ENCODE measurements around the gene FAM229B.

The FAM229B gene

GRCh38 chr6:112118034-112118433 is 30.6 kb downstream of the FAM229B start:
- no peaks in the 10 kb centered on the region for H3K36me3 ChIP-seq (ENCODE audit: insufficient read depth, low read length)
- H3K27me3 ChIP-seq (ENCODE audit: insufficient read depth, low read length, poor library complexity) = peaks cover 22% of the 10 kb centered on the region
- ATAC-seq (ENCODE audit: insufficient read depth, low read depth) = no peak
- H3K4me1 ChIP-seq (ENCODE audit: insufficient read depth, low read length) = no peaks in the 10 kb centered on the region
- TF ChIP-seq EZH2 (IDR thresholded peaks at IDR 0.05; ENCODE audit: borderline replicate concordance, low read depth, low read length, severe bottlenecking) = no peak
- TF ChIP-seq, protein P1, sequence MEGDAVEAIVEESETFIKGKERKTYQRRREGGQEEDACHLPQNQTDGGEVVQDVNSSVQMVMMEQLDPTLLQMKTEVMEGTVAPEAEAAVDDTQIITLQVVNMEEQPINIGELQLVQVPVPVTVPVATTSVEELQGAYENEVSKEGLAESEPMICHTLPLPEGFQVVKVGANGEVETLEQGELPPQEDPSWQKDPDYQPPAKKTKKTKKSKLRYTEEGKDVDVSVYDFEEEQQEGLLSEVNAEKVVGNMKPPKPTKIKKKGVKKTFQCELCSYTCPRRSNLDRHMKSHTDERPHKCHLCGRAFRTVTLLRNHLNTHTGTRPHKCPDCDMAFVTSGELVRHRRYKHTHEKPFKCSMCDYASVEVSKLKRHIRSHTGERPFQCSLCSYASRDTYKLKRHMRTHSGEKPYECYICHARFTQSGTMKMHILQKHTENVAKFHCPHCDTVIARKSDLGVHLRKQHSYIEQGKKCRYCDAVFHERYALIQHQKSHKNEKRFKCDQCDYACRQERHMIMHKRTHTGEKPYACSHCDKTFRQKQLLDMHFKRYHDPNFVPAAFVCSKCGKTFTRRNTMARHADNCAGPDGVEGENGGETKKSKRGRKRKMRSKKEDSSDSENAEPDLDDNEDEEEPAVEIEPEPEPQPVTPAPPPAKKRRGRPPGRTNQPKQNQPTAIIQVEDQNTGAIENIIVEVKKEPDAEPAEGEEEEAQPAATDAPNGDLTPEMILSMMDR (IDR thresholded peaks at IDR 0.05; ENCODE audit: borderline replicate concordance, extremely low read depth, low read length, poor library complexity, severe bottlenecking) = no peak
- H3K9ac ChIP-seq (ENCODE audit: low read depth, low read length) = no peak overlapping the region
- H4K20me1 ChIP-seq (ENCODE audit: insufficient read depth, low read length) = no peaks in the 10 kb centered on the region
- H3K4me2 ChIP-seq (ENCODE audit: insufficient read depth, low read length) = no peak overlapping the region
- no peak overlapping the region for H2AFZ ChIP-seq (ENCODE audit: low read depth, low read length)
- H3K4me3 ChIP-seq (ENCODE audit: low read depth in 1 of 2, low read length in 2 of 2) = no peak overlapping the region
- no peaks in the 10 kb centered on the region for H3K9me3 ChIP-seq (ENCODE audit: insufficient read depth, low read length, severe bottlenecking)
- H3K79me2 ChIP-seq (ENCODE audit: insufficient read depth, low read length) = no peaks in the 10 kb centered on the region
- H3K27ac ChIP-seq (ENCODE audit: low read length) = no peak overlapping the region
- DNase-seq = no peak

DNA sequence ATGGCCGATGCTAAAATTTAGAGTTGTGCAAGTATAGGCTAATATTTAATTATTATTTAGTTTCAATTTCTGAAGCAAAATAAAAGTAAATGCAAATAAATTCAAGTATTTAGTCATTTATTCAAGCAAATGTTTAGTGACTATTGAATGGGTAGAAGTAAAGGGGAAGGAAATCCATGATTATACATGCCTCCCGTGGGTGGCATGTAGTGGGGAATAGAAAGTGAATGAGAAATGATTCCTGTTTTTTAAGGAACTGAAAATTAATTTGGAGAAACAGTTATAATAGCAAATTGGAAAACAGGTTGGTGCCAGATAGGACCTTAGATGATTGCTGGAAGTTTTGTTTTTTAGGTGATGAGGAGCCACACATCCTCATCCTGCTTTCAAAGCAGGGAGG is 35.4 kb downstream of the FAM229B start:
- Histone ChIP-seq H3K4me1 (ENCODE audit: insufficient read depth, low read length) (no peaks in the 10 kb centered on the region), H3K9me3 (ENCODE audit: insufficient read depth, low read length, severe bottlenecking) (no peaks in the 10 kb centered on the region), H2AFZ (ENCODE audit: low read depth, low read length) (no peak overlapping the region), H3K4me3 (ENCODE audit: low read depth in 1 of 2, low read length in 2 of 2) (no peak overlapping the region), H3K9ac (ENCODE audit: low read depth, low read length) (no peak overlapping the region), H3K27ac (ENCODE audit: low read length) (no peak overlapping the region), H4K20me1 (ENCODE audit: insufficient read depth, low read length) (no peaks in the 10 kb centered on the region), H3K79me2 (ENCODE audit: insufficient read depth, low read length) (no peaks in the 10 kb centered on the region), H3K4me2 (ENCODE audit: insufficient read depth, low read length) (no peak overlapping the region), H3K36me3 (ENCODE audit: insufficient read depth, low read length) (no peaks in the 10 kb centered on the region), H3K27me3 (ENCODE audit: insufficient read depth, low read length, poor library complexity) (peaks cover 10% of the 10 kb centered on the region)
- no peak for ATAC-seq (ENCODE audit: insufficient read depth, low read depth)
- TF ChIP-seq EZH2 (IDR thresholded peaks at IDR 0.05; ENCODE audit: borderline replicate concordance, low read depth, low read length, severe bottlenecking) = no peak
- TF ChIP-seq, protein P1 (IDR thresholded peaks at IDR 0.05; ENCODE audit: borderline replicate concordance, extremely low read depth, low read length, poor library complexity, severe bottlenecking) = no peak
- DNase-seq = no peak

DNA sequence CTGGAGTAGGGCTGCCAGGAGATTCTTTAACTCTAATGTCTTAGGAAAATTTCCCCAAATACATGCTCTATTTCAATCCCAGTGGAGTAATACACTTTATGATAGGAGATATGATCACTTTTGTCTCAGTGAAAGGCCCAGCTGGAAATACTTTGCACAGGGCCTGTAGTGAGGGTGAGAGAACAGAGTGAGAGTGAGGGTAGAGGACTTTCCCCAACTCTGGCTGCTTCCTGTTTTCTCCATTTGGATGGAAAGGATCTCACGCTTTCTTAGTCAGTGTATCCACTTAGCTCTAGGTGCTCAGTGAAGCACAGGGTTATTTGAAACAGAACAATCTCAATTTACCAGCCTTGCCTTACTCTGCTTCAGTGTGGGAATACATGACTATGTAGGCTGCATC is 36.6 kb downstream of the FAM229B start:
- no peaks in the 10 kb centered on the region for H3K36me3 ChIP-seq (ENCODE audit: insufficient read depth, low read length)
- H3K4me1 ChIP-seq (ENCODE audit: insufficient read depth, low read length) = no peaks in the 10 kb centered on the region
- H3K27ac ChIP-seq (ENCODE audit: low read length) = no peak overlapping the region
- no peak for DNase-seq
- no peak overlapping the region for H2AFZ ChIP-seq (ENCODE audit: low read depth, low read length)
- H3K79me2 ChIP-seq (ENCODE audit: insufficient read depth, low read length) = no peaks in the 10 kb centered on the region
- H3K4me3 ChIP-seq (ENCODE audit: low read depth in 1 of 2, low read length in 2 of 2) = no peak overlapping the region
- H3K9ac ChIP-seq (ENCODE audit: low read depth, low read length) = no peak overlapping the region
- no peak overlapping the region for H3K4me2 ChIP-seq (ENCODE audit: insufficient read depth, low read length)
- no peaks in the 10 kb centered on the region for H3K9me3 ChIP-seq (ENCODE audit: insufficient read depth, low read length, severe bottlenecking)
- no peak for TF ChIP-seq EZH2 (IDR thresholded peaks at IDR 0.05; ENCODE audit: borderline replicate concordance, low read depth, low read length, severe bottlenecking)
- TF ChIP-seq, protein P1 (IDR thresholded peaks at IDR 0.05; ENCODE audit: borderline replicate concordance, extremely low read depth, low read length, poor library complexity, severe bottlenecking) = no peak
- H4K20me1 ChIP-seq (ENCODE audit: insufficient read depth, low read length) = no peaks in the 10 kb centered on the region
- peaks cover 10% of the 10 kb centered on the region for H3K27me3 ChIP-seq (ENCODE audit: insufficient read depth, low read length, poor library complexity)
- no peak for ATAC-seq (ENCODE audit: insufficient read depth, low read depth)

GRCh38 chr6:112128208-112128607 is 40.8 kb downstream of the FAM229B start:
- H3K27ac ChIP-seq (ENCODE audit: low read length) = no peak overlapping the region
- no peak for DNase-seq
- no peak overlapping the region for H3K9ac ChIP-seq (ENCODE audit: low read depth, low read length)
- no peak for ATAC-seq (ENCODE audit: insufficient read depth, low read depth)
- TF ChIP-seq, protein P1 (IDR thresholded peaks at IDR 0.05; ENCODE audit: borderline replicate concordance, extremely low read depth, low read length, poor library complexity, severe bottlenecking) = no peak
- TF ChIP-seq EZH2 (IDR thresholded peaks at IDR 0.05; ENCODE audit: borderline replicate concordance, low read depth, low read length, severe bottlenecking) = no peak
- no peaks in the 10 kb centered on the region for H3K4me1 ChIP-seq (ENCODE audit: insufficient read depth, low read length)
- no peaks in the 10 kb centered on the region for H3K9me3 ChIP-seq (ENCODE audit: insufficient read depth, low read length, severe bottlenecking)
- H3K4me2 ChIP-seq (ENCODE audit: insufficient read depth, low read length) = no peak overlapping the region
- no peak overlapping the region for H3K4me3 ChIP-seq (ENCODE audit: low read depth in 1 of 2, low read length in 2 of 2)
- H3K79me2 ChIP-seq (ENCODE audit: insufficient read depth, low read length) = no peaks in the 10 kb centered on the region
- no peaks in the 10 kb centered on the region for H3K36me3 ChIP-seq (ENCODE audit: insufficient read depth, low read length)
- H2AFZ ChIP-seq (ENCODE audit: low read depth, low read length) = no peak overlapping the region
- peaks cover 20% of the 10 kb centered on the region for H3K27me3 ChIP-seq (ENCODE audit: insufficient read depth, low read length, poor library complexity)
- H4K20me1 ChIP-seq (ENCODE audit: insufficient read depth, low read length) = no peaks in the 10 kb centered on the region

Measured in DND-41 (cell line).